H1 (cell line): ENCODE measurements around the gene ANXA3.

Experiments used
- TAF1 ChIP-seq: IDR thresholded peaks from 2 replicates; pipeline ENCODE4 v1.6.1; 2011; ENCODE audit warnings: mild to moderate bottlenecking, low read depth, low read length
- ZNF274 ChIP-seq: IDR thresholded peaks from 2 replicates; pipeline ENCODE4 v1.7.0; 2012; ENCODE audit warnings: low read length, borderline replicate concordance; ENCODE audit errors: extremely low read depth
- TF ChIP-seq, protein P1 (sequence below), 3 experiments: IDR thresholded peaks; 1 replicate in 2 of 3; 2 replicates in 1 of 3; pipeline versions ENCODE4 v1.5.1 to v1.6.1; 2011; ENCODE audit warnings: low read length in 3 of 3, mild to moderate bottlenecking in 3 of 3, inconsistent platforms in 2 of 3, low read depth in 1 of 3, moderate library complexity in 1 of 3; ENCODE audit not compliant: insufficient read depth in 1 of 3; ENCODE audit errors: control extremely low read depth in 1 of 3

GRCh38 chr4:78510681-78511080, 40.9 kb upstream of the ANXA3 start:
- TF ChIP-seq ZNF274: no peak
- TF ChIP-seq, protein P1, sequence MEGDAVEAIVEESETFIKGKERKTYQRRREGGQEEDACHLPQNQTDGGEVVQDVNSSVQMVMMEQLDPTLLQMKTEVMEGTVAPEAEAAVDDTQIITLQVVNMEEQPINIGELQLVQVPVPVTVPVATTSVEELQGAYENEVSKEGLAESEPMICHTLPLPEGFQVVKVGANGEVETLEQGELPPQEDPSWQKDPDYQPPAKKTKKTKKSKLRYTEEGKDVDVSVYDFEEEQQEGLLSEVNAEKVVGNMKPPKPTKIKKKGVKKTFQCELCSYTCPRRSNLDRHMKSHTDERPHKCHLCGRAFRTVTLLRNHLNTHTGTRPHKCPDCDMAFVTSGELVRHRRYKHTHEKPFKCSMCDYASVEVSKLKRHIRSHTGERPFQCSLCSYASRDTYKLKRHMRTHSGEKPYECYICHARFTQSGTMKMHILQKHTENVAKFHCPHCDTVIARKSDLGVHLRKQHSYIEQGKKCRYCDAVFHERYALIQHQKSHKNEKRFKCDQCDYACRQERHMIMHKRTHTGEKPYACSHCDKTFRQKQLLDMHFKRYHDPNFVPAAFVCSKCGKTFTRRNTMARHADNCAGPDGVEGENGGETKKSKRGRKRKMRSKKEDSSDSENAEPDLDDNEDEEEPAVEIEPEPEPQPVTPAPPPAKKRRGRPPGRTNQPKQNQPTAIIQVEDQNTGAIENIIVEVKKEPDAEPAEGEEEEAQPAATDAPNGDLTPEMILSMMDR (IDR thresholded peaks at IDR 0.05; ENCODE audit: control extremely low read depth in 1 of 3, insufficient read depth in 1 of 3, low read depth in 1 of 3, low read length in 3 of 3): no peak
- no peak for TF ChIP-seq TAF1
